IMR-90 (cell line): ENCODE measurements around the gene EGFR. TPM values are rescaled to one million over a fixed set of nuclear protein-coding genes. Genes with fewer than 3 reads are reported as not detected.

Experiments
- ATAC-seq: fragments of 200-7000 bp; cut with Tn5 transposase; 2 replicates; pipeline ENCODE4 v1.9.1; 2020; ENCODE audit warnings: low read depth, mild to moderate bottlenecking, moderate library complexity
- BruUV-seq: library from RNA; stranded (reverse); fragments of 400-500 nt; replicated peaks from 2 replicates; lab custom pipeline; 2021; lab: Mats Ljungman, UMichigan
- CTCF ChIA-PET: fragments of 300-600 bp; formaldehyde crosslinking; extraction: SDS; loops from one replicate; lab custom pipeline; 2021; ENCODE audit warnings: antibody characterized with exemption; lab: Yijun Ruan, JAX
- POLR2A ChIA-PET: fragments of 300-600 bp; sonication (Branson Sonifier 250); formaldehyde crosslinking; loops from one replicate; lab custom pipeline; 2022; ENCODE audit warnings: antibody characterized with exemption; ENCODE audit not compliant: unreplicated experiment; lab: Charles Lee
- DNase-seq: peaks from one replicate; pipeline ENCODE4 v3.0.0; 2013
- H2AFZ ChIP-seq: replicated peaks from 2 replicates; pipeline ENCODE3; 2013; ENCODE audit warnings: low read length, mild to moderate bottlenecking; ENCODE audit not compliant: poor library complexity
- H2AK5ac ChIP-seq: 2 replicates; pipeline ENCODE4 v1.6.1; 2013; ENCODE audit warnings: low read depth, low read length, inconsistent platforms
- H2AK9ac ChIP-seq: replicated peaks from 2 replicates; pipeline ENCODE3; 2013; ENCODE audit warnings: mild to moderate bottlenecking, low read depth, low read length, moderate library complexity; ENCODE audit not compliant: poor library complexity
- H2BK120ac ChIP-seq: 2 replicates; pipeline ENCODE4 v1.6.1; 2013; ENCODE audit warnings: low read depth, low read length, inconsistent platforms
- H2BK15ac ChIP-seq: 3 replicates; pipeline ENCODE4 v1.6.1; 2013; ENCODE audit warnings: low read depth, low read length, inconsistent platforms
- H2BK20ac ChIP-seq: 2 replicates; pipeline ENCODE4 v1.6.1; 2013; ENCODE audit warnings: low read depth, mild to moderate bottlenecking, inconsistent platforms, low read length, moderate library complexity
- H2BK5ac ChIP-seq: 2 replicates; pipeline ENCODE4 v1.6.1; 2013; ENCODE audit warnings: mild to moderate bottlenecking, low read depth, low read length, inconsistent platforms; ENCODE audit not compliant: poor library complexity, severe bottlenecking
- H3K14ac ChIP-seq: replicated peaks from 2 replicates; pipeline ENCODE4 v1.6.1; 2013; ENCODE audit warnings: low read depth, low read length, inconsistent platforms
- H3K18ac ChIP-seq: 2 replicates; pipeline ENCODE4 v1.6.1; 2013; ENCODE audit warnings: low read depth, low read length, control low read depth
- H3K23ac ChIP-seq: 2 replicates; pipeline ENCODE4 v1.6.1; 2013; ENCODE audit warnings: low read depth, low read length, inconsistent platforms
- H3K27ac ChIP-seq: 2 replicates; pipeline ENCODE4 v1.5.1; 2013; ENCODE audit warnings: mild to moderate bottlenecking, control low read depth, low read length; ENCODE audit not compliant: insufficient read depth
- H3K27me3 ChIP-seq: 2 replicates; pipeline ENCODE4 v1.6.1; 2013; ENCODE audit warnings: low read length; ENCODE audit not compliant: control insufficient read depth, insufficient read depth
- H3K36me3 ChIP-seq: 2 replicates; pipeline ENCODE4 v1.6.1; 2013; ENCODE audit warnings: low read length, mixed read lengths; ENCODE audit not compliant: control insufficient read depth, insufficient read depth
- H3K4ac ChIP-seq: 2 replicates; pipeline ENCODE4 v1.6.1; 2013; ENCODE audit warnings: low read depth, low read length, inconsistent platforms
- H3K4me1 ChIP-seq: 2 replicates; pipeline ENCODE4 v1.6.1; 2013; ENCODE audit warnings: low read length, mixed read lengths; ENCODE audit not compliant: control insufficient read depth, insufficient read depth
- H3K4me2 ChIP-seq: 2 replicates; pipeline ENCODE4 v1.6.1; 2013; ENCODE audit warnings: low read depth, mild to moderate bottlenecking, control low read depth, low read length, moderate library complexity
- H3K4me3 ChIP-seq: 2 replicates; pipeline ENCODE4 v1.5.1; 2013; ENCODE audit warnings: low read depth, mild to moderate bottlenecking, control low read depth, low read length, moderate library complexity; ENCODE audit not compliant: insufficient read depth
- H3K56ac ChIP-seq: 2 replicates; pipeline ENCODE4 v1.6.1; 2013; ENCODE audit warnings: low read length, inconsistent platforms; ENCODE audit not compliant: insufficient read depth; ENCODE audit errors: extremely low read depth
- H3K79me1 ChIP-seq, 2 experiments: 2 replicates each; pipeline ENCODE4 v1.6.1; 2013; ENCODE audit warnings: low read length in 2 of 2, inconsistent platforms in 1 of 2, low read depth in 1 of 2
- H3K9ac ChIP-seq: 2 replicates; pipeline ENCODE4 v1.6.1; 2013; ENCODE audit warnings: low read depth, low read length, control low read depth
- H3K9me1 ChIP-seq: 2 replicates; pipeline ENCODE4 v1.6.1; 2013; ENCODE audit warnings: low read length, inconsistent platforms; ENCODE audit not compliant: insufficient read depth
- H3K9me3 ChIP-seq: 2 replicates; pipeline ENCODE4 v1.6.1; 2013; ENCODE audit warnings: low read length; ENCODE audit not compliant: control insufficient read depth, insufficient read depth
- H4K20me1 ChIP-seq: 2 replicates; pipeline ENCODE4 v1.6.1; 2013; ENCODE audit warnings: low read length, inconsistent platforms; ENCODE audit not compliant: insufficient read depth
- H4K5ac ChIP-seq: 2 replicates; pipeline ENCODE4 v1.6.1; 2013; ENCODE audit warnings: mild to moderate bottlenecking, low read depth, low read length, control low read depth
- H4K8ac ChIP-seq, 2 experiments: 2 replicates each; pipeline ENCODE4 v1.6.1; 2013; ENCODE audit warnings: low read depth in 2 of 2, low read length in 2 of 2, control low read depth in 1 of 2, inconsistent platforms in 1 of 2
- H4K91ac ChIP-seq: 2 replicates; pipeline ENCODE4 v1.6.1; 2013; ENCODE audit warnings: low read depth, low read length, inconsistent platforms; ENCODE audit not compliant: insufficient read depth
- BHLHE40 ChIP-seq: fragments of 150-350 bp; IDR thresholded peaks from 2 replicates; pipeline ENCODE4 v1.6.1; 2016; ENCODE audit warnings: mild to moderate bottlenecking, low read depth, low read length
- CEBPB ChIP-seq: IDR thresholded peaks from 2 replicates; pipeline ENCODE4 v1.6.1; 2012; ENCODE audit warnings: low read depth, low read length, improper control_type of control experiment
- CHD1 ChIP-seq: IDR thresholded peaks from 2 replicates; pipeline ENCODE4 v1.6.1; 2012; ENCODE audit warnings: low read depth, low read length, improper control_type of control experiment
- FOS ChIP-seq: fragments of 150-350 bp; IDR thresholded peaks from 2 replicates; pipeline ENCODE4 v1.6.1; 2016; ENCODE audit warnings: low read depth, low read length
- MAFK ChIP-seq: IDR thresholded peaks from 2 replicates; pipeline ENCODE4 v1.6.1; 2012; ENCODE audit warnings: low read depth, low read length, improper control_type of control experiment
- MAZ ChIP-seq: IDR thresholded peaks from 2 replicates; pipeline ENCODE4 v1.6.1; 2012; ENCODE audit warnings: low read depth, mild to moderate bottlenecking, low read length, improper control_type of control experiment, moderate library complexity, borderline replicate concordance
- NFE2L2 ChIP-seq: fragments of 150-350 bp; IDR thresholded peaks from 2 replicates; pipeline ENCODE4 v1.6.1; 2016; ENCODE audit warnings: low read depth, mild to moderate bottlenecking, low read length
- RCOR1 ChIP-seq: IDR thresholded peaks from 2 replicates; pipeline ENCODE4 v1.6.1; 2012; ENCODE audit warnings: mild to moderate bottlenecking, low read length, improper control_type of control experiment; ENCODE audit not compliant: insufficient replicate concordance
- RFX5 ChIP-seq: IDR thresholded peaks from 2 replicates; pipeline ENCODE4 v1.8.0; 2012; ENCODE audit warnings: low read depth, mild to moderate bottlenecking, low read length, moderate library complexity
- SMC3 ChIP-seq: fragments of 150-350 bp; IDR thresholded peaks from 2 replicates; pipeline ENCODE4 v1.6.1; 2016; ENCODE audit warnings: low read depth, mild to moderate bottlenecking, antibody characterized with exemption, low read length, moderate library complexity
- WGBS, 2 experiments: methylation state at CpG; one replicate each; pipeline versions ENCODE4 v1.1.5 to v1.1.7; 2013; ENCODE audit warnings: missing lambda C conversion rate in 2 of 2; ENCODE audit not compliant: insufficient read length in 1 of 2; ENCODE audit errors: extremely low coverage in 2 of 2; 5-methylcytosine and 5-hydroxymethylcytosine counted together
- dilution Hi-C: fragments of 300-500 bp; cut with HindIII; formaldehyde crosslinking; loops from one replicate; pipeline ENCODE4 v1.14.3; 2018; ENCODE audit warnings: low sequenced_read_pairs; ENCODE audit not compliant: unreplicated experiment
- in situ Hi-C: fragments of 300-500 bp; cut with MboI; formaldehyde crosslinking; loops from 3 replicates; pipeline ENCODE4 v1.14.3; 2019; ENCODE audit warnings: low sequenced_read_pairs, inconsistent platforms, mixed read lengths
- intact Hi-C: fragments of 100-400 bp; cut with micrococcal nuclease; formaldehyde crosslinking; loops from 2 replicates; pipeline ENCODE4 v1.10.0; 2022
- polyA plus RNA-seq, 3 experiments: library from polyadenylated mRNA; depleted of rRNA; stranded (reverse); fragments of >200 nt; gene quantifications; 2 replicates each; pipeline ENCODE4 v1.2.3, GENCODE V29; 2012; ENCODE audit warnings: low replicate concordance in 1 of 3
- total RNA-seq: library from RNA; depleted of rRNA; stranded (reverse); fragments of >200 nt; gene quantifications from 2 replicates; pipeline ENCODE4 v1.2.3, GENCODE V29; 2012
- TF ChIP-seq, protein P1 (sequence below): fragments of 150-350 bp; IDR thresholded peaks from 2 replicates; pipeline ENCODE4 v1.6.1; 2017; ENCODE audit warnings: mild to moderate bottlenecking, antibody characterized with exemption, low read length, low read depth
- TF ChIP-seq, protein P2 (sequence below): conservative IDR thresholded peaks from 2 replicates; pipeline ENCODE4 v1.5.1; 2012; ENCODE audit warnings: mild to moderate bottlenecking, low read depth, low read length, improper control_type of control experiment
- TF ChIP-seq, protein P3 (sequence below): fragments of 150-350 bp; IDR thresholded peaks from 2 replicates; pipeline ENCODE4 v1.6.1; 2016; ENCODE audit warnings: low read depth, mild to moderate bottlenecking, low read length, moderate library complexity, borderline replicate concordance

EGFR gene
- total and polyA plus RNA-seq, 2 of the 4 experiments (the other 2 are of a cell fraction) = 36.9 to 60.4 TPM

DNA sequence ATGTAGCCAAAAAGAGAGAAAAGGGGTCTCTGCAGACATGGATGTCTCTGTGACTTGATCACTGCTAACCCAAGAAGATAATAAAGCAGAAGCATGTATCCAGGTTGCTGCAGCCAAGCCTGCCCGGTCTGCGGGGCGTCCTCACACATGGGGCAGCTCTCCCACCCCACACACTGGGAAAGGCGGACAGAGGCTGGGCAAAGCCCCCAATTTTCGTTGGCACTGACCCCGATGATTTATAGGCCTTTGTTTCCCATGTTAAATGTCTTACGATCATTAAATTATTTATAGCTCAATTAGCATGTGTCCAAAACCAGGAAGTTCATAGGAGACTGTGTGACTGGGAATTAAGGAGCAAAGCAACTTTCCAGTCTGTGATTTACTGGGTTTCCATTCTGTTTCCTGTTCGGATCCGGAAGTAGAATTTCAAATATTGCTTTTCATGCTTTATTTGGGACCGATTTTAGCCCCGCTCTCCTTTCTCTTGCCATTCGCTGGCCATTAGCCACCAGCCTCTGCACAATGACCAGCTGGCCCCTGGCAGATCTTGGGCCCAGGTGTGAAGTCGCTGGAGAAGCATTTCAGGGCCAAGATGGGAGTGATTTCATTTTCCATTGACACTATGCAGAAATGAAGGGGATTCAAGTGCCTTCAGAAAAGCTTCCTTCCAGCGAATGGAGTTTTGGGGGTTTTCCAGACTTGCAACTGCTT is 91.6 kb downstream of the EGFR start:
- DNase-seq = no peak
- H2BK5ac ChIP-seq = peak overlapping the region; percentile 3
- H3K79me1 ChIP-seq = peaks cover 43 to 82% of the 10 kb centered on the region in 2 experiments
- peak overlapping the region; percentile 38; the same call in 1 of the 2 replicates for H3K27ac ChIP-seq
- H3K4ac ChIP-seq = peak overlapping the region; percentile 54
- peak overlapping the region; percentile 24; the same call in 1 of the 2 replicates for H4K5ac ChIP-seq
- no TSS peak for BruUV-seq
- in situ Hi-C loops = no loop called here
- H2AFZ ChIP-seq = no peak overlapping the region
- ChIA-PET CTCF (interaction anchor here (0.8 to 1.7 kb wide), 3 partner anchors 15 to 145 kb away, joined by 3 to 5 read pairs (median 3); no protein-coding TSS in a partner anchor), POLR2A (interaction anchor here (0.7 kb wide), 2 partner anchors 20 to 237 kb away, joined by 3 to 4 read pairs; no protein-coding TSS in a partner anchor)
- H3K18ac ChIP-seq = no peak overlapping the region; the same call in 1 of the 2 replicates
- no peak overlapping the region for H3K9ac ChIP-seq
- H3K4me2 ChIP-seq = peak overlapping the region; percentile 26
- H3K27me3 ChIP-seq = no peaks in the 10 kb centered on the region
- no peaks in the 10 kb centered on the region for H3K9me3 ChIP-seq
- peak overlapping the region; percentile 49 for H3K23ac ChIP-seq
- H4K20me1 ChIP-seq = peaks cover 43% of the 10 kb centered on the region
- H4K8ac ChIP-seq = peak overlapping the region in 1 of 2 experiments; percentile 16; a peak in 2 of 4 replicates
- H2BK20ac ChIP-seq = 0 out of 2 replicates have a peak overlapping the region, but pooled peaks have one; percentile 16
- H2AK9ac ChIP-seq = peak overlapping the region; percentile 3
- H2BK15ac ChIP-seq = no peak overlapping the region
- no peak; the same call in 1 of the 2 replicates for ATAC-seq
- H3K14ac ChIP-seq = no peak overlapping the region
- dilution Hi-C loops = no loop called here
- WGBS, 2 experiments = 70% methylated on average over 4 of the region's 14 CpGs; no CpG with 5 or more reads in 1 of the 2 experiments
- 0 out of 2 replicates have a peak overlapping the region, but pooled peaks have one; percentile 10 for H4K91ac ChIP-seq
- peaks cover 36% of the 10 kb centered on the region for H3K9me1 ChIP-seq
- peak overlapping the region; percentile 33; the same call in 1 of the 2 replicates for H2AK5ac ChIP-seq
- H3K36me3 ChIP-seq = no peaks in the 10 kb centered on the region
- H3K4me1 ChIP-seq = peaks cover 38% of the 10 kb centered on the region
- H2BK120ac ChIP-seq = peak overlapping the region; percentile 30
- intact Hi-C loops = no loop called here
- no peak overlapping the region; the same call in 1 of the 2 replicates for H3K56ac ChIP-seq
- no peak overlapping the region for H3K4me3 ChIP-seq
- TF ChIP-seq SMC3 (no peak), NFE2L2 (no peak), CEBPB (no peak), FOS (no peak), MAZ (no peak), BHLHE40 (no peak), CHD1 (no peak), MAFK (no peak), RCOR1 (no peak), RFX5 (no peak)
- TF ChIP-seq, protein P1, sequence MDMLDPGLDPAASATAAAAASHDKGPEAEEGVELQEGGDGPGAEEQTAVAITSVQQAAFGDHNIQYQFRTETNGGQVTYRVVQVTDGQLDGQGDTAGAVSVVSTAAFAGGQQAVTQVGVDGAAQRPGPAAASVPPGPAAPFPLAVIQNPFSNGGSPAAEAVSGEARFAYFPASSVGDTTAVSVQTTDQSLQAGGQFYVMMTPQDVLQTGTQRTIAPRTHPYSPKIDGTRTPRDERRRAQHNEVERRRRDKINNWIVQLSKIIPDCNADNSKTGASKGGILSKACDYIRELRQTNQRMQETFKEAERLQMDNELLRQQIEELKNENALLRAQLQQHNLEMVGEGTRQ = no peak
- TF ChIP-seq, protein P2, sequence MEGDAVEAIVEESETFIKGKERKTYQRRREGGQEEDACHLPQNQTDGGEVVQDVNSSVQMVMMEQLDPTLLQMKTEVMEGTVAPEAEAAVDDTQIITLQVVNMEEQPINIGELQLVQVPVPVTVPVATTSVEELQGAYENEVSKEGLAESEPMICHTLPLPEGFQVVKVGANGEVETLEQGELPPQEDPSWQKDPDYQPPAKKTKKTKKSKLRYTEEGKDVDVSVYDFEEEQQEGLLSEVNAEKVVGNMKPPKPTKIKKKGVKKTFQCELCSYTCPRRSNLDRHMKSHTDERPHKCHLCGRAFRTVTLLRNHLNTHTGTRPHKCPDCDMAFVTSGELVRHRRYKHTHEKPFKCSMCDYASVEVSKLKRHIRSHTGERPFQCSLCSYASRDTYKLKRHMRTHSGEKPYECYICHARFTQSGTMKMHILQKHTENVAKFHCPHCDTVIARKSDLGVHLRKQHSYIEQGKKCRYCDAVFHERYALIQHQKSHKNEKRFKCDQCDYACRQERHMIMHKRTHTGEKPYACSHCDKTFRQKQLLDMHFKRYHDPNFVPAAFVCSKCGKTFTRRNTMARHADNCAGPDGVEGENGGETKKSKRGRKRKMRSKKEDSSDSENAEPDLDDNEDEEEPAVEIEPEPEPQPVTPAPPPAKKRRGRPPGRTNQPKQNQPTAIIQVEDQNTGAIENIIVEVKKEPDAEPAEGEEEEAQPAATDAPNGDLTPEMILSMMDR = no peak
- TF ChIP-seq, protein P3, sequence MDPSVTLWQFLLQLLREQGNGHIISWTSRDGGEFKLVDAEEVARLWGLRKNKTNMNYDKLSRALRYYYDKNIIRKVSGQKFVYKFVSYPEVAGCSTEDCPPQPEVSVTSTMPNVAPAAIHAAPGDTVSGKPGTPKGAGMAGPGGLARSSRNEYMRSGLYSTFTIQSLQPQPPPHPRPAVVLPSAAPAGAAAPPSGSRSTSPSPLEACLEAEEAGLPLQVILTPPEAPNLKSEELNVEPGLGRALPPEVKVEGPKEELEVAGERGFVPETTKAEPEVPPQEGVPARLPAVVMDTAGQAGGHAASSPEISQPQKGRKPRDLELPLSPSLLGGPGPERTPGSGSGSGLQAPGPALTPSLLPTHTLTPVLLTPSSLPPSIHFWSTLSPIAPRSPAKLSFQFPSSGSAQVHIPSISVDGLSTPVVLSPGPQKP = no peak
